Choroid plexus epithelial cell (primary cell): ENCODE measurements around the gene PON2.

Experiments
- DNase-seq: peaks from one replicate; pipeline ENCODE4 v3.0.0-alpha.2; 2010; ENCODE audit warnings: low read depth
- H3K4me3 ChIP-seq: 2 replicates; pipeline ENCODE4 v1.5.1; 2011; ENCODE audit warnings: low read depth, mild to moderate bottlenecking, control low read depth, low read length, moderate library complexity
- TF ChIP-seq, protein P1 (sequence below): conservative IDR thresholded peaks from 2 replicates; pipeline ENCODE4 v1.5.1; 2011; ENCODE audit warnings: low read depth, mild to moderate bottlenecking, control low read depth, inconsistent platforms, low read length, moderate library complexity

Gene PON2

GRCh38 chr7:95405800-95406199 lies 29.0 kb downstream of the PON2 start:
- H3K4me3 ChIP-seq = no peak overlapping the region
- TF ChIP-seq, protein P1, sequence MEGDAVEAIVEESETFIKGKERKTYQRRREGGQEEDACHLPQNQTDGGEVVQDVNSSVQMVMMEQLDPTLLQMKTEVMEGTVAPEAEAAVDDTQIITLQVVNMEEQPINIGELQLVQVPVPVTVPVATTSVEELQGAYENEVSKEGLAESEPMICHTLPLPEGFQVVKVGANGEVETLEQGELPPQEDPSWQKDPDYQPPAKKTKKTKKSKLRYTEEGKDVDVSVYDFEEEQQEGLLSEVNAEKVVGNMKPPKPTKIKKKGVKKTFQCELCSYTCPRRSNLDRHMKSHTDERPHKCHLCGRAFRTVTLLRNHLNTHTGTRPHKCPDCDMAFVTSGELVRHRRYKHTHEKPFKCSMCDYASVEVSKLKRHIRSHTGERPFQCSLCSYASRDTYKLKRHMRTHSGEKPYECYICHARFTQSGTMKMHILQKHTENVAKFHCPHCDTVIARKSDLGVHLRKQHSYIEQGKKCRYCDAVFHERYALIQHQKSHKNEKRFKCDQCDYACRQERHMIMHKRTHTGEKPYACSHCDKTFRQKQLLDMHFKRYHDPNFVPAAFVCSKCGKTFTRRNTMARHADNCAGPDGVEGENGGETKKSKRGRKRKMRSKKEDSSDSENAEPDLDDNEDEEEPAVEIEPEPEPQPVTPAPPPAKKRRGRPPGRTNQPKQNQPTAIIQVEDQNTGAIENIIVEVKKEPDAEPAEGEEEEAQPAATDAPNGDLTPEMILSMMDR = no peak
- DNase-seq = no peak

DNA sequence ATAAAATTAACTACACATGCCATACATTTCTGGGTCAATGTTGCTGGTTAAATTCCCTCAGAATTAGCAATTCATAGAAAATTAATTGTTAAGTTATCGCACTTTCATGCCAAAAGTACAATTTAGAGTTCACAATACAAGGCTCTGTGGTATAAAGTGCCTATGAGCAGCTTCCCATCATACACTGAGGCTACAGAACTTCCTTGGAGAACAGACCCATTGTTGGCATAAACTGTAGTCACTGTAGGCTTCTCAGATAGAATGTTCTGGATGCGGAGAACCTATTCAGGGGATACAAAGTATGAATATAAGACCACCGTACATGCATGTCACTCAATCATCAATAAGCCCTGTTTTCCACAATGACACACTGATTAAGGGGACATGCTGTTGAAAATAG lies 29.6 kb downstream of the PON2 start:
- TF ChIP-seq, protein P1 = no peak
- H3K4me3 ChIP-seq = no peak overlapping the region
- no peak for DNase-seq

- no peak overlapping the region for H3K4me3 ChIP-seq
- TF ChIP-seq, protein P1 = no peak
- peak; percentile 16 for DNase-seq
Measured at GRCh38 chr7:95404316-95404865, 30.4 kb downstream of the PON2 start.

DNA sequence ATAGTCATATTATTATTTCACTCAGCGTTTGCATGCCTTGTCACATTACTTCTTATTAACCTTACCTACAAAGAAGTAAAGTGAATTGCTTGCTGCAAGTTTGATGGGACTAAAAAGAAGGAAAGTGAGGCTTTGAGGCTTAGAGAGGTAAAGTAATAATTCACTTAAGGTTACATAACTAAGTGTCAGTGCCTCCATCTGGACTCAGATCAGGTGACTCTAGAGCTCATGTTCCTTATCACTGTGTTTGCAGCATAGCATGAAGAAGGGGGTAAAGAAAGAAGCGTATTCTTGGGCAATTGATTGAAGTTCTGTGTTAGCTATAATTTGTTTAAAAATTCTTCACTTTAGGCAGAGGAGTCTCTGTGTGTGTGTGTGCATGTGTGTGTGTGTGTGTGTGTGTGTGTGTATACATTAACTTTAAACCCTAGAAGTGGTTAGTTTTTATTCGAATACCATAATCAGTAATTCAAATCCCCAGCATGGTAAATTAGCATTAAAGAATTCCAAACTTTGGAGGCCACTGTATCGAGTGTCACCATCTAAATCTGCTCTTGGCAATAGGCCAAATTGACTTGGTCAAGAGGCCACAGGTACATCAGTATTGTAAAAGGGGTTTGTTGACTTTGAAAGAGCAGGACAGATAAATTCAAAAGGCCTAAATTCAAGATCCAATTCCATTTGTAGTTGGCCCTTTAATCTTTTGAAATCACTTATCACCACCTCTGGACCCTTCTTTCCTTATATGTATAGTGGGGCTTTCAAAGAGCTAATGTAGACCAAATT lies 36.5 kb downstream of the PON2 start:
- DNase-seq = no peak
- no peak overlapping the region for H3K4me3 ChIP-seq
- TF ChIP-seq, protein P1 = no peak

DNA sequence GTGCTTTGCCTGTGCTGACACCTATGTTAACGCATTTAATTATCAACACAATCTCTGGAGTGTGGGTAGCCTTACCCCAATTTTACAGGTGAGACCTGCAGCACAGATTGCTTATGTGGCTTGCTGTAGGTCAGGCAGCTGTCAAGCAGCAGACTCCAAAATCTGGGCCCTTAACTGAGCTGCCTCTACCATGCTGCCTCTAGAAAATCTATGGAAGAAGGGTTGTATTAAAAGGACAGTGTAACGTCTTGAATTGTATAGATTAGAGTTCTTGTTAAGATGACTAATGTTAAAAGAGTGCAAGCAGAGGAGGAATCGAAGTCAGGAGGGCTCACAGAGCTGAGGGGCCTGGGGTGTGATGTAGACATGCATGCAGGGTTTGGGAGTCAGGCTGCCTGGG lies 37.4 kb downstream of the PON2 start:
- no peak overlapping the region for H3K4me3 ChIP-seq
- DNase-seq = peak; percentile 7
- TF ChIP-seq, protein P1 = no peak

DNA sequence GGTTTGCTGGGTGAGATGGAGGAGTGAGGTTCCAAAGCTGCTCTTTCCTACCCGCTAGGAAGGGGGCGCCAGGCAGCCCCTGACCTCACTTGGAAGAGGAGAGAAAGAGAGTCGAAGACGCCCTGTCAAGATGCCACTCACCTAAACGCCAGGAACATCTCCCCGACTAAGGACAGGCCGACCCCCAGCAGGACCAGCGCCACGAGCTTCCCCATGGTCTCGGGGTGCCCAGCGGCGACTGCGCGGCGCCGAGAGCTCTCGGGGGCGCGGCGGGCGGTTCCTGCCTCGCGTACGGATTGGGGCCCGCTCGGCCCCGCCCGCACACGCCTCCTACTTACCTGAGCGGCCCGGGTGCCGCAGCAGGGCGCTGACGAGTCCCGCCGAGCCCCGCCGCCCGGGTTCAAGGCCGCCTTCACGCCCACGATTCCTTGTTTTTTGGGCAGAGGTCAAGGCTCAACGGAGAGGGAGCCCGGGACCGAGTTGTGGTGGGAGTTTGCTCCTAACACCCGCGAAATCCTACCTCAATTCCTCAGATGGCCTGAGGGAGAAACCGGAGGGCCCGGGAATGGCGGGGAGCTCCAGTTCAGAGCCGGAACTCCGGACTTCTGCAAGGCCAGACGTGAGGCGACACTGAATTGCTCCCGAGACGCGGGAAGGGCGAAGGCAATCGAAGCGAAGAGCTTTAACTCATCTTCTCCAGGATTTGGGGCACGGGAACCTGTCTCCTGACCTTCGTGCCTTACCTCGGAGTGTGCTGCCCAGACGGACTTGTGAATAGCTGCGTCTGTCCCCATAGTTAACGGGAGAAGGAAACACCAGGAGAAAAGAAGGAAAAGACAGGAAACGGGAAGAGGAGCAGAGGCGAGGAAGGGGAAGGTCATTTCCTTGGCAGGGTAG lies 38.4 kb downstream of the PON2 start, which contains the start of gene PON3:
PON3 (minus strand) TSS at position 240 of the 897 bp plus-strand sequence; CDS start at position 215, 25 bp downstream.
- TF ChIP-seq, protein P1 = peak; percentile 37
- DNase-seq = no peak
- H3K4me3 ChIP-seq = peak within 1 kb of the TSS; percentile 44
